22Rv1 (cell line): ENCODE data around the gene LZIC.

Experiments
- CTCF ChIP-seq: fragments of 450-650 bp; IDR thresholded peaks from 2 replicates; pipeline ENCODE4 v1.5.1; 2017; ENCODE audit warnings: mild to moderate bottlenecking
- ZFX ChIP-seq: fragments of 450-650 bp; IDR thresholded peaks from 2 replicates; pipeline ENCODE4 v1.6.1; 2017; ENCODE audit warnings: antibody characterized with exemption, borderline replicate concordance

- no peak for TF ChIP-seq CTCF
- no peak for TF ChIP-seq ZFX
Measured at GRCh38 chr1:9883585-9884449, 59.4 kb downstream of the LZIC start.
